ENCODE data around the gene ST6GALNAC3.

DNA sequence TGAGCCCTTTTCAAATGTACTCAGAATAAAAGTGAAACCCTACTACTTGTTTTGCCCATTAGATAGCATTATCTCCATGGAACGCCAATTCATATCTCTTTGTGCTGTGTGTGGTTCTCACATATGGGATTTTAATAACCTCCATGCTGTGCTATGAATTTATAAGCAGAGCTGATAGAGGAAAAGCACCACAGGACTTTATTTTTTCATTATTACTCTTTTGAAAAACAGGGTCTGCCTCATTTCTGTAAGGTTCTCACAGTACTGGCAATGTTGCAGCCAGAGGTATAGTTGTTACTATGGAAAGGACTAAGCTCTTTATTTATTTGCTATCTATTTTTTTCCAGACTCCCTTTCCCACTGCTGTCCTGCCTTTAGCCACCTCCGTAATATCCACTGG, 313.7 kb downstream of the ST6GALNAC3 start:
- no peak for TF ChIP-seq POLR2A (IDR thresholded peaks at IDR 0.05)
- TF ChIP-seq, protein P1, sequence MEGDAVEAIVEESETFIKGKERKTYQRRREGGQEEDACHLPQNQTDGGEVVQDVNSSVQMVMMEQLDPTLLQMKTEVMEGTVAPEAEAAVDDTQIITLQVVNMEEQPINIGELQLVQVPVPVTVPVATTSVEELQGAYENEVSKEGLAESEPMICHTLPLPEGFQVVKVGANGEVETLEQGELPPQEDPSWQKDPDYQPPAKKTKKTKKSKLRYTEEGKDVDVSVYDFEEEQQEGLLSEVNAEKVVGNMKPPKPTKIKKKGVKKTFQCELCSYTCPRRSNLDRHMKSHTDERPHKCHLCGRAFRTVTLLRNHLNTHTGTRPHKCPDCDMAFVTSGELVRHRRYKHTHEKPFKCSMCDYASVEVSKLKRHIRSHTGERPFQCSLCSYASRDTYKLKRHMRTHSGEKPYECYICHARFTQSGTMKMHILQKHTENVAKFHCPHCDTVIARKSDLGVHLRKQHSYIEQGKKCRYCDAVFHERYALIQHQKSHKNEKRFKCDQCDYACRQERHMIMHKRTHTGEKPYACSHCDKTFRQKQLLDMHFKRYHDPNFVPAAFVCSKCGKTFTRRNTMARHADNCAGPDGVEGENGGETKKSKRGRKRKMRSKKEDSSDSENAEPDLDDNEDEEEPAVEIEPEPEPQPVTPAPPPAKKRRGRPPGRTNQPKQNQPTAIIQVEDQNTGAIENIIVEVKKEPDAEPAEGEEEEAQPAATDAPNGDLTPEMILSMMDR (IDR thresholded peaks at IDR 0.05) = no peak
